Measurements from ENCODE around the gene OR2B2. TPM values are rescaled to one million over a fixed set of nuclear protein-coding genes. Genes with fewer than 3 reads are reported as not detected.

OR2B2 gene
- polyA plus RNA-seq, 1 donor: not detected

GRCh38 chr6:27893836-27894807 is 18.1 kb downstream of the OR2B2 start:
- peak; percentile 96 for DNase-seq

- DNase-seq: peak; percentile 96
Observed at GRCh38 chr6:27893059-27893835, 18.9 kb downstream of the OR2B2 start.

- DNase-seq: peak; percentile 25
Observed at GRCh38 chr6:27892649-27893058, 19.5 kb downstream of the OR2B2 start.

GRCh38 chr6:27891320-27891875 is 20.8 kb downstream of the OR2B2 start:
- no peak for DNase-seq

DNA sequence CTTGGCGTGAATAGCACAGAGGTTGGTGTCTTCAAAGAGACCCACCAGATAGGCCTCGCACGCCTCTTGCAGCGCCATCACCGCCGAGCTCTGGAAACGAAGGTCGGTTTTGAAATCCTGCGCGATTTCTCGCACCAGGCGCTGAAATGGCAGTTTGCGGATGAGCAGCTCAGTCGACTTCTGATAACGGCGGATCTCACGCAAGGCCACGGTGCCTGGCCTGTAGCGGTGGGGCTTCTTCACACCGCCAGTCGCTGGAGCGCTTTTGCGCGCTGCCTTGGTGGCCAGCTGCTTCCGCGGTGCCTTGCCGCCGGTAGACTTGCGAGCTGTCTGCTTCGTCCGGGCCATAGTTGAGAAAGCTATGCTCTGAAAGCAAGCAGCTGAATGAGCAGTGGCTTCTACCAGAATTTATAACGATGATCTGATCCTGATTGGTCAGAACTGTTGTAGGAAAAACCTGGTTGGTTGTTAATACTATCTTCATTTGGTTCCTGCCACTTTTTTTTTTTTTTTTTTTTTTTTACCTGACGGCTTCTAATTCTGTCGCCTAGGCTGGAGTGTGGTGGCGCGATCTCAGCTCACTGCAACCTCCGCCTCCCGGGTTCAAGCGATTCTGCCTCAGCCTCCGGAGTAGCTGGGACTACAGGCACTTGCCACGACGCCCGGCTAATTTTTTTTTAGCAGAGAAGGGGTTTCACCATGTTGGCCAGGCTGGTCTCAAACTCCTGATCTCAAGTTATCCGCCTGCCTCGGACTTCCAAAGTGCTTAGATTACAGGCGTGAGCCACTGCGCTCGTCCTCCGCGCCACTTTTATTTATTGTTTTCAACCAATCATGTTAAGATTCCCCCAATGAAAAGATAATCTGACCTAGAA is 21.5 kb downstream of the OR2B2 start:
- peak; percentile 93 for DNase-seq

GRCh38 chr6:27889628-27890444 is 22.4 kb downstream of the OR2B2 start:
- DNase-seq: no peak

DNA sequence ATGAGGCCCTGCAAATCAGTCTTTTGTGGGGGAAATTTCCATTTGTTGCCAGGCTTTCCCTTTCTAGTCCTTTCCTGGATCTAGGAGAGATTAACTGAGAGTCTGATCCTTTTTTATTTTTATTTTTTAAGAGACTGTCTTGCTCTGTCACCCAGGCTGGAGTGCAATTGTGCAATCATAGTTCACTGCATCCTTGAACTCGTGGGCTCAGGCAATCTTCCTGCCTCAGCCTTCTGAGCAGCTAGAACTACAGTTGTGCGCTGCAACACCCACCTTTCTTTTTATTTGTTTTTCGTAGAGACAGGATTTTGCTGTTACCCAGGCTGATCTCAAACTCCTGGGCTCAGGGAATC is 22.9 kb downstream of the OR2B2 start:
- DNase-seq: no peak

DNA sequence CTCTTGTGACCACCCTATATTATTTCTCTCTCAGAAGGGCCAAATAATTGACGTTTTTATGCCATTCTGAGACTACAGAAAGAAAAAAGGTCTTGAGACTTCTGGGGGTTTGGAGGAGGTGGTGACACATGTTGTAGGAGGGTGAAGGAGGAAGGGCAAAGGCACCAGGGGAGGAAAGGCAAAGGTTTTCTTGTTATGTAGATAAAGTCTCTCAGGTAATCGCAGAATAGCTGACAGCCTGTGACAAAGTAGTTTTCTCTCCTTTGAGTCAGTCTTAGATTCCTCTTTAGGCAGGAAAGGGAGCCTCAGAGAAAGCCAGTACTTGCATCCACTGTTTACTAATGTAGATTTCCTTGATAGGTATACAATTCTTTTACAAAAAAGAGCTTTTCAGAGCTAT is 23.6 kb downstream of the OR2B2 start:
- DNase-seq: no peak

GRCh38 chr6:27886073-27886472 is 26.1 kb downstream of the OR2B2 start:
- DNase-seq: no peak

GRCh38 chr6:27883136-27883535 is 29.1 kb downstream of the OR2B2 start:
- no peak for DNase-seq

GRCh38 chr6:27882624-27883023 is 29.6 kb downstream of the OR2B2 start:
- DNase-seq: no peak

DNA sequence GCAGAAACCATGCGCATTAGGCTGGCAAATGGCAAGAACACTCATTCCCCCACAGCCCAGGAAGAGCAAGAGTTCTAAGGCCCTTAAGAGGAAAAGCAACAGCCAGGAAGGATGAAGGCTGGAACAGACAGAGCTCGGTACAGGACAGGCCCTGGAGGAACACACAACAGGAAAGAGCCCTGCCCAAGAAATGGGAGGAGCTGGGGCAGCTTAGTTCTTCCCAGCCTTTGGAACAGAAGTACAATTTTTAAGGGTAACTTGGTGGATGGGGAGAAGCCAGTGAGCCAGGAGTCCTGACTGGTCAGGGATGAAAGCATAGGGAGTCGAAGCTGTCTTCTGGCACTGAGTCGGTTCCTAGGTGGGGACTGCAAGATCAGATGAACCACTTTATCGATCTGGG is 32.4 kb downstream of the OR2B2 start:
- no peak for DNase-seq

DNA sequence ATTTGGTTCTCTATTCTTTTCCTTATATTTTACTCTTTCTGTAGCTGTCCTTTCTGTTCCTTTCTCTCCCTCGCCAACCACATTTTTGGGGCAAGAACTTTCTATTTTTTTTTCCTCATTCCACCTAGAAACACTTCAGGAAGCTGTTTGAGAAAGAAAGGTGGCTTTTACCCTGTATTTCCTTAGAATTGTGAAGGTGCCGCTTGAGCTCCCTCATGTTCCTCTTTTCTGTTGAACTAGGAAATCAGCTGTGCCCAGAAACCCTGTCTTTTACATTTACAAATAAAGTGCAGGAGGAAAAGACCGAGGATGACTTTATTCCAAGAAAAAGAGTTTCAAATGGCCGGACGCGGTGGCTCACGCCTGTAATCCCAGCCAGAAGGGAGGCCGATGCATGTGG is 38.2 kb downstream of the OR2B2 start:
- no peak for DNase-seq

DNA sequence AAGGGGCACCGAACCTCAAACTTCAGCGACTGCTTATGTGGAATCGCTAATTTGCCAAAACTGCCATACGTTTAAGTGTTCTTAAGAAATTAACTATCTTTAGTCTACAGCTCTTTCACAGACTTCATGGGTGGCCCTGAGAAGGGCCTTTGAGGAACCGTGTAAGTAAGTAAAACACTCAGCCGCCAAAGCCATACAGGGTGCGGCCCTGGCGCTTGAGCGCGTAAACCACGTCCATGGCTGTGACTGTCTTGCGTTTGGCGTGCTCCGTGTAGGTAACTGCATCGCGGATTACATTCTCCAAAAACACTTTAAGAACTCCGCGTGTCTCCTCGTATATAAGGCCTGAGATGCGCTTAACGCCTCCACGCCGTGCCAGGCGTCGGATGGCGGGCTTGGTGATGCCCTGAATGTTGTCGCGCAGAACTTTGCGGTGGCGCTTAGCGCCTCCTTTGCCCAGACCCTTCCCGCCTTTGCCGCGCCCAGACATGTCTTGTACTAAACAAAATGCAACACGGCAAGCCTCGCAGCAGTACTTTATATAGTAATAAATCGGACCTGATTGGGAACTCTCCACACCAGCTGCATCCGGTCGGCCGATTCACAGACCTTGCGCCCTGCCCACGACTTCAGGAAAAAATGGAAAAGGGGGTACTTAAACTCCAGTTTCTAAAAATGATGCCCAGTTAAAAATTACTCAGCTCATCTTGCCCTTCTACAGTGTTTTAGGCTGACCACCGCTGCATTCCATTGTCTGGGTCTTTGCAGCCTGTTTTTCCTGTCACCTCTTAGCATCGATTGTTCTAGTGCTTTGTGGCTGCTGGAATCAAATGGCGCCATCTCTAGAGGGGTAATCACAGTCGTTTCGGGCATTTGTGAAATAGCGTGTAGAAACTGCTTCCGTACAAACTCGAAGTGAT is 38.9 kb downstream of the OR2B2 start:
- peak; percentile 91 for DNase-seq

DNA sequence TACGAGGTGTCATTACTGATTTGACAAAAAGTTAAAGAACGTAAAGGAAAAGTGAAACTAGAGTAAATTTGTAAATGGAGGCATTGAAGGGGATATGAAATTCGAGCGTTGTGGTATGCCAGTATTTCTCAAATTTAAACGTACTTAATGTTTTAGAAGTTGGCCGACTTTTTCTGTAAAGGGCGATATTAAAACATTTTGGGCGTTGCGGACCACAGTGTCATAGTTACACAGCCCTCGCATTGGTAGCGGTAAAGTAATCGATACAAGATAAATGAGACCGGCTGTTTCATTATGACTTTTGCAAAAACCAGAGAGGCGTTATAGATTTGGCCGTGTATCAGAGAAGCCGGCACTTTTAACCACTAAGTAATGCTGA is 39.6 kb downstream of the OR2B2 start:
- DNase-seq: no peak

DNA sequence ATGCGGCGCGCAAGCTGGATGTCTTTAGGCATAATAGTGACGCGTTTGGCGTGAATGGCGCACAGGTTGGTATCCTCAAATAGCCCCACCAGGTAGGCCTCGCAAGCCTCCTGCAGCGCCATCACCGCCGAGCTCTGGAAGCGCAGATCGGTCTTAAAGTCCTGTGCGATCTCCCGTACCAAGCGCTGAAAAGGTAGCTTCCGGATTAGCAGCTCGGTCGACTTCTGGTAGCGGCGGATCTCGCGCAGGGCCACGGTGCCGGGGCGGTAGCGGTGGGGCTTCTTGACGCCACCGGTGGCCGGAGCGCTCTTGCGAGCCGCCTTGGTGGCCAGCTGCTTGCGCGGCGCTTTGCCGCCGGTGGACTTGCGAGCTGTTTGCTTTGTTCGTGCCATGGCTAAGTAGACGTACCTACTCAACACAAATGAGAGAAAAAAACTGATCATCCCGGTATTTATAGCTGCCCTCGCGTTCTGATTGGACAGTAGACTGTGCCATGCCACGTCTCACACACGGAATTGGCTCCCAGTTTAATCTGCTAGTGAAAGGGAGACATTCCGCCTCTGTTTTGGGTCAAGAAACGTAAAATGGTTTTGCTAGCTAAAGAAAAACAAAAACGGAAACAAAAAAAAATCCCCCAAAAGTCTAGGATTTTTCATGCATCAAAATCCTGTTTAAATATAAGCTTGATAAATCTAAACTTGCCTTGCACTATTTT is 40.1 kb downstream of the OR2B2 start:
- DNase-seq: peak; percentile 99

DNA sequence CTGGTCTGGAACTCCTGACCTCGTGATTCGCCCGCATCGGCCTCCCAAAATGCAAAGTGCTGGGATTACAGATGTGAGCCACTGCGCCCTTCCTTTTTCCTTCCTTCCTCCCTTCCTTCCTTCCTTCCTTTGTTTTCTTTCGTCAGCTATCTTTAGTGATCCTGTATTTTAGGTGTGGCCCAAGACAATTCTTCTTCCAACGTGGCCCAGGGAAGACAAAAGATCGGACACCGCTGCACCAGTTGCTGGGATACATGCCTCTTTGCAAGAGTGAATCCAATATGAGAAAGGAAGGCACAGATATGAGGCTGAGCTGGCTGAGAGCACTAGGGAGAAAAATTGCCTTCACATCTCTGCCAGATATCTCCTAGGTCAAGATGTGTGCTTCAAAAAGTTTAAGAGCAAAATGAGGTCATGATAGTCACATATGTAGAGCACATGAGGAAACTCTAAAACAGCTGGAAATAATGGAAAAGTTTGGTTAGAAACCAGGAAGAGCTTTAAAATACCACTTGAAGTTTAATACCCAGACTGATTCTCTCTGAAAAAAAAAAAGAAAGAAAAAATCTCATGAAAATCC is 41.8 kb downstream of the OR2B2 start:
- no peak for DNase-seq

DNA sequence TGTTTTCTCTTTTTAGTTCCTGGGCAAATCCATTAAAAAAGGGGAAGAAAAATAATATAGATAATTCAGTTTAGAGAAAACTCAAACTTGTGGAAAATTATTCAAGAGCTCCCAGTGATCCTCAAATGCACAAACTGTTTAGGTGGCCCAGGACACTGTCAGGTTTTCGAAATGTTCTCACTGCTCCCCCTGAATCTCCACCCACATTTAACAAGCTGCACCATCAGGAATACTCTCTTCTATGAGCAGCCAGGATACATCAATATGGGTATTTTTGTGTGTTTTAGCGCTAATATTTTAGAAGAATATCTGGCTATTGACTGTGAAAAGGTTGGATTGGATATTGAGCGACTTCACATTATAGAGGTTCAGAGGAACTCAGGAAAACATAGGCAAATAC is 43.9 kb downstream of the OR2B2 start:
- DNase-seq: no peak

DNA sequence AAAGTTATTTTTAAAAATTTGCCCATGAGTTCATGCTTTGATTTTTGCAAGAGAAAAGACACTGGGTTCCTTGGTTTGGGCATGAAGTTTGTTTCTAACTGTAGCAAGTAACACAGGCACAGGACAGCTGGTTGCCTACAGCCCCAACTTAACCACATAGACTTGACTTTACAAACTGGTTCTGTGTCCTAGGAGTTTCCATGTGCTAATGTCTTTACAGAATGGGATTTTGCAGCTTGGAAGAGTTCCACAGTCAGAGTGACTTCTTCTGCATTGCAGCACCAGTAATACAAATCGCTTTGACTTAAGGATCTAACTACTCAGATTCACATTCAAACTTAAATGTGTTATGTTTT is 44.3 kb downstream of the OR2B2 start:
- DNase-seq: peak; percentile 40
